Upper lobe of left lung (tissue), 4 donors: Measurements from ENCODE around the gene RPRD1B.

Source experiments
- CTCF ChIP-seq, 6 experiments: fragments of 450-650 bp in 4 of 6; fragments of 200-600 bp in 2 of 6; sonication (generic) in 2 of 6; IDR thresholded peaks; one replicate each; pipeline ENCODE4 v1.5.1; 2016 to 2019; ENCODE audit warnings: antibody characterized with exemption in 6 of 6
- POLR2AphosphoS5 ChIP-seq, 2 donors: sonication (generic); formaldehyde crosslinking; IDR thresholded peaks; one replicate each; pipeline ENCODE4 v1.5.1; 2017; ENCODE audit warnings: antibody characterized with exemption in 2 of 2

- TF ChIP-seq CTCF (IDR thresholded peaks at IDR 0.05) (no peak), POLR2AphosphoS5 (IDR thresholded peaks at IDR 0.05) (no peak)
Observed at GRCh38 chr20:38092915-38093314, 59.4 kb downstream of the RPRD1B start.
